SK-N-SH treated with all-trans-retinoic acid at 6 μM for 48 hours (cell line): ENCODE results near the gene TICAM1.
A peak's percentile ranks its signal among the peaks of the same experiment; 100 is the strongest.

Experiments
- ATAC-seq: fragments of 200-7000 bp; cut with Tn5 transposase; 3 replicates; pipeline ENCODE4 v1.9.1; 2020; ENCODE audit warnings: mild to moderate bottlenecking, moderate library complexity
- ARNTL ChIP-seq: fragments of 450-650 bp; formaldehyde crosslinking; IDR thresholded peaks from 2 replicates; pipeline ENCODE4 v1.5.0; 2020; ENCODE audit warnings: low read depth, mild to moderate bottlenecking, moderate library complexity, borderline replicate concordance
- BACH2 ChIP-seq: fragments of 250-450 bp; sonication (Bioruptor Pico); IDR thresholded peaks from 2 replicates; pipeline ENCODE4 v1.9.0; 2021; ENCODE audit warnings: mild to moderate bottlenecking, borderline replicate concordance
- CREB5 ChIP-seq: fragments of 250-450 bp; sonication (Bioruptor Pico); IDR thresholded peaks from 2 replicates; pipeline ENCODE4 v1.5.1; 2020; ENCODE audit warnings: low read depth, mild to moderate bottlenecking, moderate library complexity
- CSDC2 ChIP-seq: fragments of 250-450 bp; sonication (Bioruptor Pico); IDR thresholded peaks from 2 replicates; pipeline ENCODE4 v1.5.0; 2020; ENCODE audit warnings: mild to moderate bottlenecking, moderate library complexity
- CSRNP3 ChIP-seq: fragments of 250-450 bp; sonication (Bioruptor Pico); IDR thresholded peaks from 2 replicates; pipeline ENCODE4 v1.5.1; 2021; ENCODE audit warnings: mild to moderate bottlenecking, moderate library complexity
- ESRRG ChIP-seq: fragments of 250-450 bp; sonication (Bioruptor Pico); IDR thresholded peaks from 2 replicates; pipeline ENCODE4 v1.6.1; 2021; ENCODE audit warnings: mild to moderate bottlenecking
- GLIS3 ChIP-seq: fragments of 250-450 bp; sonication (Bioruptor Pico); IDR thresholded peaks from 2 replicates; pipeline ENCODE4 v1.5.0; 2020; ENCODE audit warnings: mild to moderate bottlenecking, moderate library complexity
- ISL1 ChIP-seq: fragments of 250-450 bp; sonication (Bioruptor Pico); IDR thresholded peaks from 2 replicates; pipeline ENCODE4 v2.1.2; 2022; ENCODE audit warnings: mild to moderate bottlenecking, moderate library complexity
- PATZ1 ChIP-seq: fragments of 250-450 bp; sonication (Bioruptor Pico); IDR thresholded peaks from 2 replicates; pipeline ENCODE4 v1.8.0; 2020; ENCODE audit warnings: mild to moderate bottlenecking, moderate library complexity, borderline replicate concordance
- PPARA ChIP-seq: fragments of 250-450 bp; sonication (Bioruptor Pico); IDR thresholded peaks from 2 replicates; pipeline ENCODE4 v1.5.0; 2020; ENCODE audit warnings: mild to moderate bottlenecking, borderline replicate concordance
- RARB ChIP-seq: fragments of 250-450 bp; sonication (Bioruptor Pico); IDR thresholded peaks from 2 replicates; pipeline ENCODE4 v1.8.0; 2021; ENCODE audit warnings: mild to moderate bottlenecking, moderate library complexity
- SNAI2 ChIP-seq: fragments of 250-450 bp; sonication (Bioruptor Pico); IDR thresholded peaks from 2 replicates; pipeline ENCODE4 v1.5.0; 2020; ENCODE audit warnings: mild to moderate bottlenecking, moderate library complexity
- TCF4 ChIP-seq: fragments of 250-450 bp; sonication (Bioruptor Pico); IDR thresholded peaks from 2 replicates; pipeline ENCODE4 v1.8.0; 2021; ENCODE audit warnings: mild to moderate bottlenecking, moderate library complexity, borderline replicate concordance
- TOX ChIP-seq: fragments of 250-450 bp; sonication (Bioruptor Pico); IDR thresholded peaks from 2 replicates; pipeline ENCODE4 v1.8.0; 2021; ENCODE audit warnings: mild to moderate bottlenecking, moderate library complexity, borderline replicate concordance
- ZC3H10 ChIP-seq: fragments of 250-450 bp; sonication (Bioruptor Pico); IDR thresholded peaks from 2 replicates; pipeline ENCODE4 v1.5.1; 2021; ENCODE audit warnings: mild to moderate bottlenecking, moderate library complexity
- ZFP3 ChIP-seq: fragments of 250-450 bp; sonication (Bioruptor Pico); IDR thresholded peaks from 2 replicates; pipeline ENCODE4 v1.5.0; 2020; ENCODE audit warnings: mild to moderate bottlenecking, moderate library complexity
- ZFP30 ChIP-seq: fragments of 450-650 bp; formaldehyde crosslinking; IDR thresholded peaks from 2 replicates; pipeline ENCODE4 v1.5.0; 2022; ENCODE audit warnings: mild to moderate bottlenecking, moderate library complexity
- ZNF565 ChIP-seq: fragments of 450-650 bp; formaldehyde crosslinking; conservative IDR thresholded peaks from 2 replicates; pipeline ENCODE4 v1.5.0; 2020; ENCODE audit warnings: low read depth, mild to moderate bottlenecking, moderate library complexity
- ZNF70 ChIP-seq: fragments of 450-650 bp; formaldehyde crosslinking; IDR thresholded peaks from 2 replicates; pipeline ENCODE4 v1.5.0; 2020; ENCODE audit warnings: mild to moderate bottlenecking, moderate library complexity
- ZNF8 ChIP-seq: fragments of 450-650 bp; formaldehyde crosslinking; IDR thresholded peaks from 2 replicates; pipeline ENCODE4 v1.5.0; 2020; ENCODE audit warnings: mild to moderate bottlenecking, moderate library complexity
- TF ChIP-seq, protein P1 (sequence below): fragments of 250-450 bp; sonication (Bioruptor Pico); IDR thresholded peaks from 2 replicates; pipeline ENCODE4 v1.5.0; 2020; ENCODE audit warnings: mild to moderate bottlenecking, moderate library complexity

The TICAM1 gene

DNA sequence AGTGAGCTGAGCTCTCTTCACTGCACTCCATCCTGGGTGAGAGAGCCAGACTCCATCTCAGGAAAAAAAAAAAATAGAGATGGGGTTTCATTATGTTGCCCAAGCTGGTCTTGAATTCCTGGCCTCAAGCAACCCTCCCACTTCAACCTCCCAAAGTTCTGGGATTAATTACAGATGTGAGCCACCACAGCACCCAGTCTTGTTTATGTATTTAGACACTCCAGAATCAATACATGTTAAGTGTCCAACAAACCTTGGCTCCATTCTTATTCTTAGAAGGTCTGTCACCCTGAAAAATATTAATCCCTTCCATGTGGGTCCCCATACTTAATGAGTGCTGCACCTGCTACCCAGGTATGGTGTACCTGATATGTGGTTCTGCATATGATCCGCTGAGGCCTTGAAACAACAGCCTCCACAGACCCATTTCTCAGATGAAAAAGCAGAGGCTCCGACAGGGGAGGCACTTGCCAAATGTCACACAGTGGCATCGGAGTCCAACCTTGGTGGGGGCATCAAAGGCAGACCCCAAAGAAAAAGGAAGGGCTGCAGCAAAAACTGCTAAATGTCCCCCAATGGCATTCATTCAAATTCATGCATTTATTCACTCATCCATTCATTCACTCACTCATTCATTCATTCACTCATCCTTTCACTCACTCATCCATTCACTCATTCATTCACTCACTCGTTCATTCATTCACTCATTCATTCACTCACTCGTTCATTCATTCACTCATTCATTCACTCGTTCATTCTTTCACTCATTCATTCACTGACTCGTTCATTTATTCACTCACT lies 16.7 kb downstream of the TICAM1 start:
- no peak for TF ChIP-seq ESRRG (CRISPR knock-in tag)
- no peak for TF ChIP-seq ZNF70 (CRISPR knock-in tag)
- no peak for TF ChIP-seq CSRNP3 (CRISPR knock-in tag)
- TF ChIP-seq ZC3H10 = no peak
- TF ChIP-seq GLIS3 (CRISPR knock-in tag) = no peak
- no peak for TF ChIP-seq RARB
- TF ChIP-seq, protein P1, sequence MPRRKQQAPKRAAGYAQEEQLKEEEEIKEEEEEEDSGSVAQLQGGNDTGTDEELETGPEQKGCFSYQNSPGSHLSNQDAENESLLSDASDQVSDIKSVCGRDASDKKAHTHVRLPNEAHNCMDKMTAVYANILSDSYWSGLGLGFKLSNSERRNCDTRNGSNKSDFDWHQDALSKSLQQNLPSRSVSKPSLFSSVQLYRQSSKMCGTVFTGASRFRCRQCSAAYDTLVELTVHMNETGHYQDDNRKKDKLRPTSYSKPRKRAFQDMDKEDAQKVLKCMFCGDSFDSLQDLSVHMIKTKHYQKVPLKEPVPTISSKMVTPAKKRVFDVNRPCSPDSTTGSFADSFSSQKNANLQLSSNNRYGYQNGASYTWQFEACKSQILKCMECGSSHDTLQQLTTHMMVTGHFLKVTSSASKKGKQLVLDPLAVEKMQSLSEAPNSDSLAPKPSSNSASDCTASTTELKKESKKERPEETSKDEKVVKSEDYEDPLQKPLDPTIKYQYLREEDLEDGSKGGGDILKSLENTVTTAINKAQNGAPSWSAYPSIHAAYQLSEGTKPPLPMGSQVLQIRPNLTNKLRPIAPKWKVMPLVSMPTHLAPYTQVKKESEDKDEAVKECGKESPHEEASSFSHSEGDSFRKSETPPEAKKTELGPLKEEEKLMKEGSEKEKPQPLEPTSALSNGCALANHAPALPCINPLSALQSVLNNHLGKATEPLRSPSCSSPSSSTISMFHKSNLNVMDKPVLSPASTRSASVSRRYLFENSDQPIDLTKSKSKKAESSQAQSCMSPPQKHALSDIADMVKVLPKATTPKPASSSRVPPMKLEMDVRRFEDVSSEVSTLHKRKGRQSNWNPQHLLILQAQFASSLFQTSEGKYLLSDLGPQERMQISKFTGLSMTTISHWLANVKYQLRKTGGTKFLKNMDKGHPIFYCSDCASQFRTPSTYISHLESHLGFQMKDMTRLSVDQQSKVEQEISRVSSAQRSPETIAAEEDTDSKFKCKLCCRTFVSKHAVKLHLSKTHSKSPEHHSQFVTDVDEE (CRISPR knock-in tag) = no peak
- no peak for TF ChIP-seq TOX (CRISPR knock-in tag)
- no peak for TF ChIP-seq TCF4
- TF ChIP-seq BACH2 = no peak
- no peak for TF ChIP-seq ISL1 (CRISPR knock-in tag)
- no peak for TF ChIP-seq CREB5 (CRISPR knock-in tag)
- no peak for TF ChIP-seq ZFP3
- TF ChIP-seq CSDC2 (CRISPR knock-in tag) = no peak
- no peak for TF ChIP-seq PATZ1 (CRISPR knock-in tag)
- no peak for TF ChIP-seq PPARA
- TF ChIP-seq ARNTL = no peak
- no peak for TF ChIP-seq ZFP30 (CRISPR knock-in tag)
- TF ChIP-seq SNAI2 = no peak
- no peak for ATAC-seq

DNA sequence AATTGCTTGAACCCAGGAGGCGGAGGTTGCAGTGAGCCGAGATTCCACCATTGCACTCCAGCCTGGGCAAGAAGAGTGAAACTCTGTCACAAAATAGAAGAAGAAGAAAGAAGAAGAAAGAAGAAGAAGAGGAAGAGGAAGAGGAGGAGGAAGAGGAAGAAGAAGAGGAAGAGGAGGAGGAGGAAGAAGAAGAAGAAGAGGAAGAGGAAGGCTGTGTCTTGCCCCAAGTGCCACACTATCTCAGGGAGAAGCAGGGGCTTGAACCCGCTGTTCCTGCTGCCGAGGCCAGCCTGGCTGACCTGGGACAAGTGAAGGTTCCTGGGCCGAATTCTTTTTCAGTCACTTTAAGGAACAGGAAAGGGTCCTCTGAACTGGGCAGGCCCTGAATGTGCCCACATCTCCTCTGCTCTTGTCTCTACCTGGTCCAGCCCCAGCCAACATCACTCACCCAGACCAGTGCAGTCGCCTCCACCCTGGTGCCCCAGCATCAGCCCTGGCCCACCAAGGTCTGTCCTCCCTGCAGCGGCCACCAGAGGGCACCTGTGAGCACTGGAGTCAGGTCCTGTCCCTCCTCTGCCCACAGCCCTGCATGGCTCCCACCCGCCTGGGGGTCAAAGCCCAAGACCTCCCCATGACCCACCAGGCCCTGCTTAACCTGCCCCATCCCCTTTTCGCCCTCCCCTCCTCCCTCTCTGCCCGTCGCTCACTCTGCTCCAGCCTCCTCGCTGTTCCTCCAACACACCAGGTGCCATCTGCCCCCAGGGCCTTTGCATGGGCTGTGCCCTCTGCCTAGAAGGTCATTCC lies 20.0 kb downstream of the TICAM1 start:
- ATAC-seq = peak; percentile 54
- TF ChIP-seq ZNF8 (CRISPR knock-in tag) (no peak), ZNF70 (CRISPR knock-in tag) (no peak), ZC3H10 (no peak), PATZ1 (CRISPR knock-in tag) (no peak), PPARA (no peak), RARB (no peak), ESRRG (CRISPR knock-in tag) (no peak), CSRNP3 (CRISPR knock-in tag) (no peak), ARNTL (no peak), ISL1 (CRISPR knock-in tag) (no peak), GLIS3 (CRISPR knock-in tag) (no peak), TCF4 (no peak), ZNF565 (CRISPR knock-in tag) (no peak), ZFP30 (CRISPR knock-in tag) (no peak), TOX (CRISPR knock-in tag) (no peak)
- TF ChIP-seq, protein P1 (CRISPR knock-in tag) = no peak
